ENCODE data around the gene RABGAP1L.
A peak's percentile ranks its signal among the peaks of the same experiment; 100 is the strongest.

Gene RABGAP1L

GRCh38 chr1:174217248-174217647 is 57.9 kb downstream of the RABGAP1L start:
- Histone ChIP-seq H2AFZ (ENCODE audit: low read depth, low read length, severe bottlenecking) (no peak overlapping the region), H3K4me2 (ENCODE audit: low read depth, low read length, poor library complexity, severe bottlenecking) (no peak overlapping the region), H3K79me2 (ENCODE audit: insufficient read depth, low read length) (peaks cover 4% of the 10 kb centered on the region; the same call in 1 of the 2 replicates), H3K9me2 (replicated peaks; ENCODE audit: insufficient read depth, low read length) (no peaks in the 10 kb centered on the region), H3K27me3 (ENCODE audit: low read length) (no peaks in the 10 kb centered on the region), H3K4me3 (ENCODE audit: insufficient read depth, low read length, poor library complexity, severe bottlenecking) (no peak overlapping the region), H3K36me3 (ENCODE audit: low read length) (no peaks in the 10 kb centered on the region), H4K20me1 (ENCODE audit: low read depth, low read length) (0 out of 2 replicates have a peak, but pooled peaks cover 4% of the 10 kb centered on the region), H3K9ac (ENCODE audit: low read length) (no peak overlapping the region), H3F3A (ENCODE audit: insufficient read depth) (0 out of 2 replicates have a peak, but pooled peaks cover 5% of the 10 kb centered on the region), H3K9me3 (ENCODE audit: insufficient read depth, low read length) (no peaks in the 10 kb centered on the region), H3K27ac (ENCODE audit: low read depth, low read length) (no peak overlapping the region)
- TF ChIP-seq CTCF (IDR thresholded peaks at IDR 0.05; ENCODE audit: insufficient read depth, low read length, poor library complexity, severe bottlenecking) (no peak), EZH2phosphoT487 (conservative IDR thresholded peaks at IDR 0.05; ENCODE audit: low read length) (no peak)

DNA sequence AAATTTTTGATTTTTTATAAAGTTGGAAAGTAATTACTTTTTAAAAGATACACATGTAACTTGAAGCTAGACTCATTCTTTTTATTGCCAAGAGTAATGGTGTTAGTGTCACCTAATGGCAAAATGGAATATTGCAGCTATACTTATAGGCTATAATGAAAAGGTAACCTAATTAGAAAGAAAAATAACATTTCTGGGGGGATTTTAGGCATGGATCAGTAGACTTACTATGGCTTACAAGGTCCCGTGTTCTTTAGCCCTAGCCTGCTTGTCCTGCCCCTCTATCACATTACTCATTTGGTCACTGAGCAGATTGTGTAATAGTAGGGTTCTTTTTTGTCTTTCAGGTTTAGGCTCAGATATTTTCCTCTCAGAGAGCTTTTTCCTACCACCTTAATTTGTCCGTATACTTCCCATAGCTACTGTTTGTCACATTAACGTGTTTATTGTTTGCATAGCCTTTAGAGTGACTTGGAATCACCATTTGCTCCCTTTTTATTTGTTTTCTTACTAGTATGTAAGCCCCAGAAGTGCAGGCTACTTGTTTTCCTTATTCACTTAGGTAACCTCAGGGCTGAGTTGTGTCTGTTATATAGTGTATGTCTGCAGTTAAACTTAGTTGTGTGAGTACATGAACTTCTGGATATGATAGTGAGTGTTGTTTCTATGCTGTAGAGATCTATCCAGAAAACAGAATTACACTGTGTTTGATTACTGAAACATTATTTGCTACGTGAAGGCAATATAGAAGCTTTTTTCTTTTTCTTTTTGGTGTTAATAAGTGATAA is 58.7 kb downstream of the RABGAP1L start:
- peak overlapping the region; percentile 44 for H3K4me2 ChIP-seq (ENCODE audit: low read depth, low read length, poor library complexity, severe bottlenecking)
- 0 out of 2 replicates have a peak, but pooled peaks cover 5% of the 10 kb centered on the region for H3F3A ChIP-seq (ENCODE audit: insufficient read depth)
- no peaks in the 10 kb centered on the region for H3K9me2 ChIP-seq (replicated peaks; ENCODE audit: insufficient read depth, low read length)
- H3K4me3 ChIP-seq (ENCODE audit: insufficient read depth, low read length, poor library complexity, severe bottlenecking) = no peak overlapping the region
- no peak overlapping the region for H2AFZ ChIP-seq (ENCODE audit: low read depth, low read length, severe bottlenecking)
- H3K27me3 ChIP-seq (ENCODE audit: low read length) = no peaks in the 10 kb centered on the region
- H4K20me1 ChIP-seq (ENCODE audit: low read depth, low read length) = 0 out of 2 replicates have a peak, but pooled peaks cover 4% of the 10 kb centered on the region
- peaks cover 4% of the 10 kb centered on the region; the same call in 1 of the 2 replicates for H3K79me2 ChIP-seq (ENCODE audit: insufficient read depth, low read length)
- no peaks in the 10 kb centered on the region for H3K9me3 ChIP-seq (ENCODE audit: insufficient read depth, low read length)
- 0 out of 2 replicates have a peak, but pooled peaks cover 3% of the 10 kb centered on the region for H3K36me3 ChIP-seq (ENCODE audit: low read length)
- TF ChIP-seq EZH2phosphoT487 (conservative IDR thresholded peaks at IDR 0.05; ENCODE audit: low read length) = no peak
- peak; percentile 90 for TF ChIP-seq CTCF (IDR thresholded peaks at IDR 0.05; ENCODE audit: insufficient read depth, low read length, poor library complexity, severe bottlenecking)
- H3K9ac ChIP-seq (ENCODE audit: low read length) = no peak overlapping the region
- no peak overlapping the region for H3K27ac ChIP-seq (ENCODE audit: low read depth, low read length)

- H3K9ac ChIP-seq (ENCODE audit: low read length) = no peak overlapping the region
- H3K27me3 ChIP-seq (ENCODE audit: low read length) = no peaks in the 10 kb centered on the region
- peak overlapping the region; percentile 45; the same call in 1 of the 2 replicates for H3K27ac ChIP-seq (ENCODE audit: low read depth, low read length)
- peak overlapping the region; percentile 44 for H3K4me2 ChIP-seq (ENCODE audit: low read depth, low read length, poor library complexity, severe bottlenecking)
- H3K9me2 ChIP-seq (replicated peaks; ENCODE audit: insufficient read depth, low read length) = no peaks in the 10 kb centered on the region
- no peak overlapping the region for H2AFZ ChIP-seq (ENCODE audit: low read depth, low read length, severe bottlenecking)
- no peaks in the 10 kb centered on the region for H3K9me3 ChIP-seq (ENCODE audit: insufficient read depth, low read length)
- H3F3A ChIP-seq (ENCODE audit: insufficient read depth) = 0 out of 2 replicates have a peak, but pooled peaks cover 5% of the 10 kb centered on the region
- H3K36me3 ChIP-seq (ENCODE audit: low read length) = 0 out of 2 replicates have a peak, but pooled peaks cover 3% of the 10 kb centered on the region
- H4K20me1 ChIP-seq (ENCODE audit: low read depth, low read length) = 0 out of 2 replicates have a peak, but pooled peaks cover 4% of the 10 kb centered on the region
- peaks cover 4% of the 10 kb centered on the region; the same call in 1 of the 2 replicates for H3K79me2 ChIP-seq (ENCODE audit: insufficient read depth, low read length)
- TF ChIP-seq EZH2phosphoT487 (conservative IDR thresholded peaks at IDR 0.05; ENCODE audit: low read length) (no peak), CTCF (IDR thresholded peaks at IDR 0.05; ENCODE audit: insufficient read depth, low read length, poor library complexity, severe bottlenecking) (no peak)
- H3K4me3 ChIP-seq (ENCODE audit: insufficient read depth, low read length, poor library complexity, severe bottlenecking) = no peak overlapping the region
Observed at GRCh38 chr1:174218983-174219382, 59.7 kb downstream of the RABGAP1L start.
